GM19035 (cell line): ENCODE data around the gene PLEKHO2.
"Not testable (repeated sequence)": the region's sequence is repeated elsewhere in the genome, so short reads cannot be mapped to it uniquely, and the experiment has no call there.

ENCODE experiments used
- ATAC-seq: cut with Tn5 transposase; IDR thresholded peaks from one replicate; pipeline ENCODE4 v1.9.1; 2021; ENCODE audit not compliant: unreplicated experiment

PLEKHO2 gene

GRCh38 chr15:64841344-64842095, at the start of gene PLEKHO2:
PLEKHO2 (plus strand) TSS chr15:64841915; CDS start chr15:64842017, 102 bp downstream.
- ATAC-seq = peak; percentile 62

GRCh38 chr15:64792282-64792681, 49.4 kb upstream of the PLEKHO2 start:
- no peak for ATAC-seq

GRCh38 chr15:64795299-64795698, 46.4 kb upstream of the PLEKHO2 start:
- not testable (repeated sequence) for ATAC-seq

- ATAC-seq = not testable (repeated sequence)
Measured at GRCh38 chr15:64795921-64796320, 45.8 kb upstream of the PLEKHO2 start.

GRCh38 chr15:64798905-64799304, 42.8 kb upstream of the PLEKHO2 start:
- not testable (repeated sequence) for ATAC-seq

- ATAC-seq = no peak
Measured at GRCh38 chr15:64800476-64800875, 41.2 kb upstream of the PLEKHO2 start.

GRCh38 chr15:64803526-64803925, 38.2 kb upstream of the PLEKHO2 start:
- no peak for ATAC-seq

GRCh38 chr15:64804619-64805018, 37.1 kb upstream of the PLEKHO2 start:
- no peak for ATAC-seq

- ATAC-seq = no peak
Measured at GRCh38 chr15:64806509-64806908, 35.2 kb upstream of the PLEKHO2 start.

GRCh38 chr15:64807051-64807749, 34.5 kb upstream of the PLEKHO2 start:
- no peak for ATAC-seq

- no peak for ATAC-seq
Measured at GRCh38 chr15:64807751-64808222, 33.9 kb upstream of the PLEKHO2 start.

GRCh38 chr15:64808785-64809453, 32.8 kb upstream of the PLEKHO2 start:
- ATAC-seq = no peak

- ATAC-seq = no peak
Measured at GRCh38 chr15:64809649-64810496, 31.8 kb upstream of the PLEKHO2 start.

- no peak for ATAC-seq
Measured at GRCh38 chr15:64810497-64811326, 31.0 kb upstream of the PLEKHO2 start.

GRCh38 chr15:64813075-64813474, 28.6 kb upstream of the PLEKHO2 start:
- no peak for ATAC-seq

- not testable (repeated sequence) for ATAC-seq
Measured at GRCh38 chr15:64814283-64814682, 27.4 kb upstream of the PLEKHO2 start.

GRCh38 chr15:64814965-64815364, 26.8 kb upstream of the PLEKHO2 start:
- ATAC-seq = not testable (repeated sequence)

GRCh38 chr15:64816452-64816851, 25.3 kb upstream of the PLEKHO2 start:
- no peak for ATAC-seq

GRCh38 chr15:64824929-64825430, 16.7 kb upstream of the PLEKHO2 start:
- no peak for ATAC-seq
